HEK293 (cell line): Measurements from ENCODE around the gene MYH14.

Source experiments
- CTCF ChIA-PET: fragments of 350-600 bp; formaldehyde crosslinking; extraction: SDS; loops from one replicate; lab custom pipeline; 2021; ENCODE audit warnings: antibody characterized with exemption; lab: Yijun Ruan, JAX
- POLR2A ChIA-PET: fragments of 300-600 bp; formaldehyde crosslinking; extraction: SDS; loops from one replicate; lab custom pipeline; 2020; ENCODE audit warnings: antibody characterized with exemption, inconsistent platforms; lab: Yijun Ruan, JAX
- H3K27ac ChIP-seq: fragments of 200-500 bp; sonication (Bioruptor generic); 2 replicates; pipeline ENCODE4 v1.5.1; 2014; ENCODE audit warnings: low read depth, low read length, control low read depth, inconsistent platforms; ENCODE audit errors: extremely low read depth
- H3K36me3 ChIP-seq, 2 experiments: fragments of 200-500 bp in 1 of 2; sonication (Bioruptor generic) in 1 of 2; 1 replicate in 1 of 2; 2 replicates in 1 of 2; pipeline ENCODE4 v1.5.1; 2014 to 2017; ENCODE audit warnings: inconsistent platforms in 2 of 2, low read length in 2 of 2; ENCODE audit not compliant: control insufficient read depth in 2 of 2, insufficient read depth in 1 of 2
- H3K4me1 ChIP-seq: fragments of 200-500 bp; sonication (Bioruptor generic); 2 replicates; pipeline ENCODE4 v1.5.1; 2014; ENCODE audit warnings: mild to moderate bottlenecking, low read length, inconsistent platforms; ENCODE audit not compliant: control insufficient read depth, insufficient read depth
- H3K4me3 ChIP-seq: 2 replicates; pipeline ENCODE4 v1.5.1; 2011; ENCODE audit warnings: low read depth, mild to moderate bottlenecking, control low read depth, low read length, moderate library complexity
- H3K9me3 ChIP-seq: fragments of 200-500 bp; sonication (Bioruptor generic); 2 replicates; pipeline ENCODE4 v1.5.1; 2014; ENCODE audit warnings: low read depth, low read length, inconsistent platforms; ENCODE audit not compliant: control insufficient read depth, insufficient read depth
- EGR2 ChIP-seq: fragments of 450-650 bp; formaldehyde crosslinking; IDR thresholded peaks from 2 replicates; pipeline ENCODE4 v1.5.1; 2016; ENCODE audit warnings: low read depth, missing biosample characterization, missing genetic modification characterization
- GLI2 ChIP-seq: fragments of 450-650 bp; formaldehyde crosslinking; IDR thresholded peaks from 2 replicates; pipeline ENCODE4; 2017; ENCODE audit warnings: missing biosample characterization, missing genetic modification characterization, low read depth, borderline replicate concordance
- GLI4 ChIP-seq: fragments of 450-650 bp; formaldehyde crosslinking; IDR thresholded peaks from 2 replicates; pipeline ENCODE4 v1.5.1; 2016; ENCODE audit warnings: missing biosample characterization, missing genetic modification characterization
- GLIS2 ChIP-seq: fragments of 450-650 bp; formaldehyde crosslinking; IDR thresholded peaks from 2 replicates; pipeline ENCODE4 v1.5.1; 2016; ENCODE audit warnings: missing biosample characterization, missing genetic modification characterization
- KLF10 ChIP-seq: fragments of 450-650 bp; IDR thresholded peaks from 2 replicates; pipeline ENCODE4 v1.5.1; 2018; ENCODE audit warnings: missing biosample characterization, mild to moderate bottlenecking, missing genetic modification characterization
- ZNF157 ChIP-seq: fragments of 450-650 bp; formaldehyde crosslinking; IDR thresholded peaks from 2 replicates; pipeline ENCODE4 v1.5.1; 2016; ENCODE audit warnings: missing biosample characterization, missing genetic modification characterization
- ZNF2 ChIP-seq: fragments of 450-650 bp; formaldehyde crosslinking; IDR thresholded peaks from 2 replicates; pipeline ENCODE4 v1.5.1; 2016; ENCODE audit warnings: missing biosample characterization, missing genetic modification characterization
- ZNF311 ChIP-seq: fragments of 450-650 bp; formaldehyde crosslinking; IDR thresholded peaks from 2 replicates; pipeline ENCODE4 v1.5.1; 2017; ENCODE audit warnings: missing biosample characterization, missing genetic modification characterization, borderline replicate concordance
- ZNF335 ChIP-seq: fragments of 450-650 bp; formaldehyde crosslinking; conservative IDR thresholded peaks from 2 replicates; pipeline ENCODE4 v1.5.1; 2016; ENCODE audit warnings: missing biosample characterization, missing genetic modification characterization
- ZNF391 ChIP-seq: fragments of 450-650 bp; formaldehyde crosslinking; IDR thresholded peaks from 2 replicates; pipeline ENCODE4 v1.5.1; 2016; ENCODE audit warnings: low read depth, missing biosample characterization, missing genetic modification characterization, borderline replicate concordance
- ZNF544 ChIP-seq: fragments of 450-650 bp; formaldehyde crosslinking; IDR thresholded peaks from 2 replicates; pipeline ENCODE4 v1.5.0; 2017; ENCODE audit warnings: missing biosample characterization, missing genetic modification characterization
- ZNF621 ChIP-seq: fragments of 450-650 bp; formaldehyde crosslinking; IDR thresholded peaks from 2 replicates; pipeline ENCODE4 v1.5.1; 2017; ENCODE audit warnings: missing biosample characterization, missing genetic modification characterization
- ZNF664 ChIP-seq: fragments of 450-650 bp; formaldehyde crosslinking; IDR thresholded peaks from 2 replicates; pipeline ENCODE4 v1.5.1; 2016; ENCODE audit warnings: missing biosample characterization, missing genetic modification characterization
- ZNF701 ChIP-seq: fragments of 450-650 bp; formaldehyde crosslinking; IDR thresholded peaks from 2 replicates; pipeline ENCODE4 v1.5.1; 2016; ENCODE audit warnings: missing biosample characterization, missing genetic modification characterization
- TF ChIP-seq, protein P1 (sequence below): fragments of 450-650 bp; formaldehyde crosslinking; IDR thresholded peaks from 2 replicates; pipeline ENCODE4 v1.5.1; 2016; ENCODE audit warnings: missing biosample characterization, missing genetic modification characterization
- TF ChIP-seq, protein P2 (sequence below): fragments of 450-650 bp; formaldehyde crosslinking; IDR thresholded peaks from 2 replicates; pipeline ENCODE4 v1.5.1; 2017; ENCODE audit warnings: missing biosample characterization, missing genetic modification characterization
- TF ChIP-seq, protein P3 (sequence below): sonication (generic); formaldehyde crosslinking; IDR thresholded peaks from 2 replicates; pipeline ENCODE4 v1.8.1; 2022; ENCODE audit warnings: mild to moderate bottlenecking, moderate library complexity, missing genetic modification reagents
- TF ChIP-seq, protein P4 (sequence below): fragments of 450-650 bp; formaldehyde crosslinking; conservative IDR thresholded peaks from 2 replicates; pipeline ENCODE4 v1.5.1; 2016; ENCODE audit warnings: low read depth, missing biosample characterization, missing genetic modification characterization
- TF ChIP-seq, protein P5 (sequence below): fragments of 450-650 bp; formaldehyde crosslinking; IDR thresholded peaks from 2 replicates; pipeline ENCODE4 v1.5.1; 2016; ENCODE audit warnings: missing biosample characterization, missing genetic modification characterization
- TF ChIP-seq, protein P6 (sequence below): fragments of 450-650 bp; formaldehyde crosslinking; IDR thresholded peaks from 2 replicates; pipeline ENCODE4 v1.5.1; 2016; ENCODE audit warnings: missing biosample characterization, missing genetic modification characterization

The MYH14 gene

DNA sequence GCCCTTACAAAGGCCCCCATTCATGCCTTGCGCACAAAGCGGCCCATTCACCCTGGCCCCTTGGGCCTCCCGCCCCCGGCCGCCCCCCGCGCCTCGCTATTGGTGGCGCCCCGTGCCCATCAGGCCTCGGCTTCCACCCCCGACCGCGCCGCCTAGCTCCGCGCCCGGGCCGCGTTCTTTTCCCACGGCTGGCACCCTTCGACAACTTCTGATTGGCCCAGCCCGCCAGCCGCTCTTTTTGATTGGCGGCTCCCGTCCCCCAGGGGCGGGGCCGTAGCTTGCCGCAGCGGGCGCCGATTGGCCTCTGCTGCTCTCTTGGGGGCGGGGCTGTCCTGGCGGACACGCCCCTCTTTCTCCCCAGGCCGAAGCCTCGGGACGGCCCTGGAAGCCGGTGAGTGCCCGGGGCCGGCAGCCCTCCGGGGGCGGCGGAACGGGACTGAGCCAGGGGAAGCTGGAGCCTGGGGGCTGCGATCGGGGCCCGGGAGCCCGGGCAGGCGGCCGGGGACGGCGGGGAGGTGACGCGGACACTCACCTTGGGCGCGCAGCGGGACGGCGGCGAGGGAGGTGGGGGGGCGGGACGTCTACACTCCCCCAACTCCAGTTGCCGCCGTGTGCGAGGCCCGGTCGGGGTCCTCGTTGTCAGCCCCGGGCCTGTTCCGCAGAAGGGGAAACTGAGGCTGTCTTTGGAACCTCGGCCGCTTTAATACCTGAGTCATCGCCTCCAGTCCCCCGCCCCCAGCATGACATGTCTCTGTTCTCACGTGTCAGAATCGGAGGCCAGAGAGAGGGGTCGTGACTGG is at the start of gene MYH14 (continued):
- TF ChIP-seq, protein P1, sequence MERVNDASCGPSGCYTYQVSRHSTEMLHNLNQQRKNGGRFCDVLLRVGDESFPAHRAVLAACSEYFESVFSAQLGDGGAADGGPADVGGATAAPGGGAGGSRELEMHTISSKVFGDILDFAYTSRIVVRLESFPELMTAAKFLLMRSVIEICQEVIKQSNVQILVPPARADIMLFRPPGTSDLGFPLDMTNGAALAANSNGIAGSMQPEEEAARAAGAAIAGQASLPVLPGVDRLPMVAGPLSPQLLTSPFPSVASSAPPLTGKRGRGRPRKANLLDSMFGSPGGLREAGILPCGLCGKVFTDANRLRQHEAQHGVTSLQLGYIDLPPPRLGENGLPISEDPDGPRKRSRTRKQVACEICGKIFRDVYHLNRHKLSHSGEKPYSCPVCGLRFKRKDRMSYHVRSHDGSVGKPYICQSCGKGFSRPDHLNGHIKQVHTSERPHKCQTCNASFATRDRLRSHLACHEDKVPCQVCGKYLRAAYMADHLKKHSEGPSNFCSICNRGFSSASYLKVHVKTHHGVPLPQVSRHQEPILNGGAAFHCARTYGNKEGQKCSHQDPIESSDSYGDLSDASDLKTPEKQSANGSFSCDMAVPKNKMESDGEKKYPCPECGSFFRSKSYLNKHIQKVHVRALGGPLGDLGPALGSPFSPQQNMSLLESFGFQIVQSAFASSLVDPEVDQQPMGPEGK (tag by site-specific recombination), result peak; percentile 48; the same call in 1 of the 2 replicates
- TF ChIP-seq ZNF157 (tag by site-specific recombination) (no peak), ZNF335 (tag by site-specific recombination) (no peak; the same call in none of the 2 replicates), KLF10 (tag by site-specific recombination) (0 out of 2 replicates have a peak, but pooled peaks have one; percentile 37), EGR2 (tag by site-specific recombination) (peak; percentile 26; the same call in 1 of the 2 replicates), GLI2 (no peak), ZNF621 (no peak), GLIS2 (tag by site-specific recombination) (peak; percentile 60; the same call in 1 of the 2 replicates), ZNF391 (tag by site-specific recombination) (no peak), ZNF311 (tag by site-specific recombination) (no peak)
- TF ChIP-seq, protein P2, sequence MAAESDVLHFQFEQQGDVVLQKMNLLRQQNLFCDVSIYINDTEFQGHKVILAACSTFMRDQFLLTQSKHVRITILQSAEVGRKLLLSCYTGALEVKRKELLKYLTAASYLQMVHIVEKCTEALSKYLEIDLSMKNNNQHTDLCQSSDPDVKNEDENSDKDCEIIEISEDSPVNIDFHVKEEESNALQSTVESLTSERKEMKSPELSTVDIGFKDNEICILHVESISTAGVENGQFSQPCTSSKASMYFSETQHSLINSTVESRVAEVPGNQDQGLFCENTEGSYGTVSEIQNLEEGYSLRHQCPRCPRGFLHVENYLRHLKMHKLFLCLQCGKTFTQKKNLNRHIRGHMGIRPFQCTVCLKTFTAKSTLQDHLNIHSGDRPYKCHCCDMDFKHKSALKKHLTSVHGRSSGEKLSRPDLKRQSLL (tag by site-specific recombination), result no peak
- TF ChIP-seq, protein P3, sequence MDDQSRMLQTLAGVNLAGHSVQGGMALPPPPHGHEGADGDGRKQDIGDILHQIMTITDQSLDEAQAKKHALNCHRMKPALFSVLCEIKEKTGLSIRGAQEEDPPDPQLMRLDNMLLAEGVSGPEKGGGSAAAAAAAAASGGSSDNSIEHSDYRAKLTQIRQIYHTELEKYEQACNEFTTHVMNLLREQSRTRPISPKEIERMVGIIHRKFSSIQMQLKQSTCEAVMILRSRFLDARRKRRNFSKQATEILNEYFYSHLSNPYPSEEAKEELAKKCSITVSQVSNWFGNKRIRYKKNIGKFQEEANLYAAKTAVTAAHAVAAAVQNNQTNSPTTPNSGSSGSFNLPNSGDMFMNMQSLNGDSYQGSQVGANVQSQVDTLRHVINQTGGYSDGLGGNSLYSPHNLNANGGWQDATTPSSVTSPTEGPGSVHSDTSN (CRISPR knock-in tag), result peak; percentile 88
- TF ChIP-seq, protein P4, sequence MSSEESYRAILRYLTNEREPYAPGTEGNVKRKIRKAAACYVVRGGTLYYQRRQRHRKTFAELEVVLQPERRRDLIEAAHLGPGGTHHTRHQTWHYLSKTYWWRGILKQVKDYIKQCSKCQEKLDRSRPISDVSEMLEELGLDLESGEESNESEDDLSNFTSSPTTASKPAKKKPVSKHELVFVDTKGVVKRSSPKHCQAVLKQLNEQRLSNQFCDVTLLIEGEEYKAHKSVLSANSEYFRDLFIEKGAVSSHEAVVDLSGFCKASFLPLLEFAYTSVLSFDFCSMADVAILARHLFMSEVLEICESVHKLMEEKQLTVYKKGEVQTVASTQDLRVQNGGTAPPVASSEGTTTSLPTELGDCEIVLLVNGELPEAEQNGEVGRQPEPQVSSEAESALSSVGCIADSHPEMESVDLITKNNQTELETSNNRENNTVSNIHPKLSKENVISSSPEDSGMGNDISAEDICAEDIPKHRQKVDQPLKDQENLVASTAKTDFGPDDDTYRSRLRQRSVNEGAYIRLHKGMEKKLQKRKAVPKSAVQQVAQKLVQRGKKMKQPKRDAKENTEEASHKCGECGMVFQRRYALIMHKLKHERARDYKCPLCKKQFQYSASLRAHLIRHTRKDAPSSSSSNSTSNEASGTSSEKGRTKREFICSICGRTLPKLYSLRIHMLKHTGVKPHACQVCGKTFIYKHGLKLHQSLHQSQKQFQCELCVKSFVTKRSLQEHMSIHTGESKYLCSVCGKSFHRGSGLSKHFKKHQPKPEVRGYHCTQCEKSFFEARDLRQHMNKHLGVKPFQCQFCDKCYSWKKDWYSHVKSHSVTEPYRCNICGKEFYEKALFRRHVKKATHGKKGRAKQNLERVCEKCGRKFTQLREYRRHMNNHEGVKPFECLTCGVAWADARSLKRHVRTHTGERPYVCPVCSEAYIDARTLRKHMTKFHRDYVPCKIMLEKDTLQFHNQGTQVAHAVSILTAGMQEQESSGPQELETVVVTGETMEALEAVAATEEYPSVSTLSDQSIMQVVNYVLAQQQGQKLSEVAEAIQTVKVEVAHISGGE (tag by site-specific recombination), result no peak
- TF ChIP-seq, all 188 proteins: peak for 18

DNA sequence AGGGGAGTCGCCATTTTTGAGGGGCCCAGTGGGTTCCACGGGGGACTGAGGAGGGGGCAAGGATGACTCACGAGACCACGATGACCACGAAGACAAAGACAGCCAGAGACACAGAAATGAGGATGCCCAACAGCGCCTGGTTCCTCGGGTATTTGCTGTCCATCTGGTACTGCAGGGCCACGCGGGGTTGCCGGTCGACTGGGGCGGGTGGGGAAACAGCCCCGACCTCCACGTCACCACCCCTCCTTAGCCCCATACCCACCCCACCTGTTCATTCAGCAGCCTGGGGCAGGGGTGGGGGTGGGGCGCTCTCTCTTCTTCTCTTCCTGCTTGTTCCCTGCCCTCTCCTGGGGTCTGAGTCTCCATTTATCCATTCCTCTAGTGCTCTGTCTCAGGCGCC is 48.9 kb upstream of the MYH14 start:
- Histone ChIP-seq H3K27ac (no peak overlapping the region), H3K36me3 (no peaks in the 10 kb centered on the region), H3K4me1 (no peaks in the 10 kb centered on the region; the same call in 1 of the 2 replicates), H3K9me3 (no peaks in the 10 kb centered on the region), H3K4me3 (no peak overlapping the region)
- ChIA-PET POLR2A (no interaction called here), CTCF (no interaction called here)
- TF ChIP-seq GLI4 (tag by site-specific recombination) (no peak), KLF10 (tag by site-specific recombination) (no peak), ZNF664 (tag by site-specific recombination) (no peak), ZNF2 (tag by site-specific recombination) (no peak), ZNF544 (tag by site-specific recombination) (no peak), ZNF701 (tag by site-specific recombination) (no peak)
- TF ChIP-seq, protein P4 (tag by site-specific recombination), result no peak
- TF ChIP-seq, protein P5, sequence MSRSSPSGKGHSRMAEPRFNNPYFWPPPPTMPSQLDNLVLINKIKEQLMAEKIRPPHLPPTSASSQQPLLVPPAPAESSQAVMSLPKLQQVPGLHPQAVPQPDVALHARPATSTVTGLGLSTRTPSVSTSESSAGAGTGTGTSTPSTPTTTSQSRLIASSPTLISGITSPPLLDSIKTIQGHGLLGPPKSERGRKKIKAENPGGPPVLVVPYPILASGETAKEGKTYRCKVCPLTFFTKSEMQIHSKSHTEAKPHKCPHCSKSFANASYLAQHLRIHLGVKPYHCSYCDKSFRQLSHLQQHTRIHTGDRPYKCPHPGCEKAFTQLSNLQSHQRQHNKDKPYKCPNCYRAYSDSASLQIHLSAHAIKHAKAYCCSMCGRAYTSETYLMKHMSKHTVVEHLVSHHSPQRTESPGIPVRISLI (tag by site-specific recombination), result no peak
- TF ChIP-seq, protein P6, sequence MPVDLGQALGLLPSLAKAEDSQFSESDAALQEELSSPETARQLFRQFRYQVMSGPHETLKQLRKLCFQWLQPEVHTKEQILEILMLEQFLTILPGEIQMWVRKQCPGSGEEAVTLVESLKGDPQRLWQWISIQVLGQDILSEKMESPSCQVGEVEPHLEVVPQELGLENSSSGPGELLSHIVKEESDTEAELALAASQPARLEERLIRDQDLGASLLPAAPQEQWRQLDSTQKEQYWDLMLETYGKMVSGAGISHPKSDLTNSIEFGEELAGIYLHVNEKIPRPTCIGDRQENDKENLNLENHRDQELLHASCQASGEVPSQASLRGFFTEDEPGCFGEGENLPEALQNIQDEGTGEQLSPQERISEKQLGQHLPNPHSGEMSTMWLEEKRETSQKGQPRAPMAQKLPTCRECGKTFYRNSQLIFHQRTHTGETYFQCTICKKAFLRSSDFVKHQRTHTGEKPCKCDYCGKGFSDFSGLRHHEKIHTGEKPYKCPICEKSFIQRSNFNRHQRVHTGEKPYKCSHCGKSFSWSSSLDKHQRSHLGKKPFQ (tag by site-specific recombination), result no peak
